A549 (cell line): ENCODE results near the gene TRPM2. TPM values are rescaled to one million over a fixed set of nuclear protein-coding genes. Genes with fewer than 3 reads are reported as not detected.

ENCODE experiments used
- ATAC-seq, 2 experiments: fragments of 200-7000 bp in 1 of 2; fragments of >200 bp in 1 of 2; cut with Nextera tagmentation in 1 of 2; cut with Tn5 transposase in 1 of 2; 3 replicates each; pipeline versions ENCODE4 v1.8.0 to v1.9.1; 2018 to 2020; ENCODE audit warnings: mild to moderate bottlenecking in 1 of 2, moderate library complexity in 1 of 2
- CTCF ChIA-PET: fragments of 300-600 bp; sonication (Branson Sonifier 250); formaldehyde crosslinking; extraction: SDS; loops from one replicate; lab custom pipeline; 2021; ENCODE audit warnings: antibody characterized with exemption, inconsistent platforms; lab: Yijun Ruan, JAX
- POLR2A ChIA-PET: fragments of 350-600 bp; formaldehyde crosslinking; extraction: SDS; loops from one replicate; lab custom pipeline; 2021; ENCODE audit warnings: antibody characterized with exemption, inconsistent platforms; lab: Yijun Ruan, JAX
- DNase-seq, 2 experiments: peaks; one replicate each; pipeline versions ENCODE4 v3.0.0 to v3.0.0-alpha.2; 2011 to 2016; ENCODE audit warnings: low read depth in 1 of 2, low spot score in 1 of 2
- FAIRE-seq: peaks from 2 replicates; lab custom pipeline; 2011; peaks lifted over from hg19 to GRCh38; lab: Jason Lieb, UNC
- H3K27ac ChIP-seq, 2 experiments: fragments of >200 bp; sonication (Bioruptor Twin); formaldehyde crosslinking; 3 replicates each; pipeline ENCODE4 v1.5.1; 2016 to 2017
- H3K4me1 ChIP-seq: fragments of >200 bp; sonication (Bioruptor Twin); formaldehyde crosslinking; 3 replicates; pipeline ENCODE4 v1.6.1; 2016
- H3K4me2 ChIP-seq: fragments of >200 bp; sonication (Bioruptor Twin); formaldehyde crosslinking; 3 replicates; pipeline ENCODE4 v1.6.1; 2016
- H3K4me3 ChIP-seq: fragments of >200 bp; sonication (Bioruptor Twin); formaldehyde crosslinking; 3 replicates; pipeline ENCODE4 v1.5.1; 2016
- H3K9me3 ChIP-seq: fragments of >200 bp; sonication (Bioruptor Twin); formaldehyde crosslinking; 3 replicates; pipeline ENCODE4 v1.6.1; 2016
- BHLHE40 ChIP-seq: IDR thresholded peaks from 2 replicates; pipeline ENCODE4 v1.6.1; 2012; ENCODE audit warnings: low read depth, low read length, inconsistent platforms
- CBX8 ChIP-seq: fragments of 200-600 bp; sonication (generic); IDR thresholded peaks from 2 replicates; pipeline ENCODE4 v1.6.1; 2016
- CHD2 ChIP-seq: fragments of 150-350 bp; IDR thresholded peaks from 2 replicates; pipeline ENCODE4 v1.6.1; 2014; ENCODE audit warnings: low read length; ENCODE audit not compliant: partially characterized antibody
- CHD4 ChIP-seq: fragments of 200-600 bp; sonication (generic); IDR thresholded peaks from 2 replicates; pipeline ENCODE4 v1.6.1; 2016; ENCODE audit warnings: antibody characterized with exemption, mild to moderate bottlenecking, borderline replicate concordance
- EHF ChIP-seq: fragments of 250-450 bp; sonication (Bioruptor Pico); IDR thresholded peaks from 2 replicates; pipeline ENCODE4 v1.5.0; 2020; ENCODE audit warnings: mild to moderate bottlenecking
- EHMT2 ChIP-seq: fragments of 200-600 bp; sonication (generic); IDR thresholded peaks from 2 replicates; pipeline ENCODE4 v1.6.1; 2016; ENCODE audit warnings: antibody characterized with exemption, low read depth, mild to moderate bottlenecking, moderate library complexity
- EP300 ChIP-seq, 2 experiments: fragments of >200 bp; sonication (Bioruptor Twin); formaldehyde crosslinking; IDR thresholded peaks; 2 replicates in 1 of 2; 3 replicates in 1 of 2; pipeline ENCODE4 v1.6.1; 2016 to 2017
- ESRRA ChIP-seq: fragments of 150-350 bp; IDR thresholded peaks from 2 replicates; pipeline ENCODE4 v1.6.1; 2014; ENCODE audit warnings: mild to moderate bottlenecking, low read length, borderline replicate concordance
- FOSL2 ChIP-seq, 2 experiments: fragments of 450-650 bp in 1 of 2; fragments of >200 bp in 1 of 2; sonication (Bioruptor Twin) in 1 of 2; formaldehyde crosslinking; IDR thresholded peaks; 2 replicates each; pipeline versions ENCODE4 v1.5.0 to v1.6.1; 2016 to 2020; ENCODE audit warnings: mild to moderate bottlenecking in 1 of 2, moderate library complexity in 1 of 2
- HEYL ChIP-seq: fragments of 250-450 bp; sonication (Bioruptor Pico); IDR thresholded peaks from 2 replicates; pipeline ENCODE4 v1.8.0; 2021; ENCODE audit warnings: mild to moderate bottlenecking, moderate library complexity
- HMGXB4 ChIP-seq: fragments of 250-450 bp; sonication (Bioruptor Pico); IDR thresholded peaks from 2 replicates; pipeline ENCODE4 v1.5.0; 2021; ENCODE audit warnings: mild to moderate bottlenecking, moderate library complexity, borderline replicate concordance
- HOXA7 ChIP-seq: fragments of 250-450 bp; sonication (Bioruptor Pico); IDR thresholded peaks from 2 replicates; pipeline ENCODE4 v1.5.0; 2020; ENCODE audit warnings: mild to moderate bottlenecking, moderate library complexity
- JUN ChIP-seq, 2 experiments: fragments of >200 bp; sonication (Bioruptor Twin); formaldehyde crosslinking; IDR thresholded peaks; 2 replicates in 1 of 2; 3 replicates in 1 of 2; pipeline ENCODE4 v1.6.1; 2016 to 2017
- JUNB ChIP-seq: fragments of >200 bp; sonication (Bioruptor Twin); formaldehyde crosslinking; IDR thresholded peaks from 2 replicates; pipeline ENCODE4 v1.6.1; 2016
- KDM1A ChIP-seq: fragments of 200-600 bp; sonication (generic); IDR thresholded peaks from 2 replicates; pipeline ENCODE4 v1.6.1; 2016; ENCODE audit warnings: low read depth, mild to moderate bottlenecking
- MAFK ChIP-seq: fragments of 450-650 bp; IDR thresholded peaks from 2 replicates; pipeline ENCODE4 v1.6.1; 2014; ENCODE audit not compliant: partially characterized antibody
- MAX ChIP-seq: IDR thresholded peaks from 2 replicates; pipeline ENCODE4 v1.6.1; 2012
- MYC ChIP-seq: IDR thresholded peaks from 2 replicates; pipeline ENCODE4 v1.6.1; 2012; ENCODE audit warnings: mild to moderate bottlenecking, inconsistent platforms, low read length, improper control_type of control experiment, borderline replicate concordance
- NPAS2 ChIP-seq: fragments of 250-450 bp; sonication (Bioruptor Pico); IDR thresholded peaks from 2 replicates; pipeline ENCODE4 v1.8.0; 2022; ENCODE audit warnings: mild to moderate bottlenecking, moderate library complexity, borderline replicate concordance
- NR3C1 ChIP-seq: fragments of >200 bp; sonication (Bioruptor Twin); formaldehyde crosslinking; IDR thresholded peaks from 3 replicates; pipeline ENCODE4 v1.6.1; 2017
- RARB ChIP-seq: fragments of 250-450 bp; sonication (Bioruptor Pico); IDR thresholded peaks from 2 replicates; pipeline ENCODE4 v1.8.0; 2021; ENCODE audit warnings: mild to moderate bottlenecking, moderate library complexity
- TP53 ChIP-seq: fragments of 250-450 bp; sonication (Bioruptor Pico); IDR thresholded peaks from 2 replicates; pipeline ENCODE4 v1.5.0; 2021; ENCODE audit warnings: mild to moderate bottlenecking, moderate library complexity
- ZFP36 ChIP-seq: fragments of 450-650 bp; IDR thresholded peaks from 2 replicates; pipeline ENCODE4 v1.6.1; 2014; ENCODE audit warnings: borderline replicate concordance; ENCODE audit not compliant: partially characterized antibody
- ZSCAN20 ChIP-seq: fragments of 250-450 bp; sonication (Bioruptor Pico); IDR thresholded peaks from 2 replicates; pipeline ENCODE4 v1.8.0; 2022; ENCODE audit warnings: mild to moderate bottlenecking, moderate library complexity
- WGBS: methylation state at CpG from one replicate; pipeline ENCODE4 v1.1.6; 2017; ENCODE audit errors: missing lambda C conversion rate; 5-methylcytosine and 5-hydroxymethylcytosine counted together
- polyA plus RNA-seq, 4 experiments: library from polyadenylated mRNA; depleted of rRNA in 3 of 4; stranded (reverse); fragments of >200 nt; fragmentation: RNase III in 1 of 4; extraction: RNeasy Plus Mini Kit Qiagen cat#74134 plus additional on column Dnase treatment in 1 of 4; gene quantifications; 2 replicates in 3 of 4; 3 replicates in 1 of 4; pipeline ENCODE4 v1.2.3, GENCODE V29; 2011 to 2017
- TF ChIP-seq, protein P1 (sequence below): fragments of >200 bp; sonication (Bioruptor Twin); formaldehyde crosslinking; IDR thresholded peaks from 2 replicates; pipeline ENCODE4 v1.6.1; 2016
- TF ChIP-seq, protein P2 (sequence below): fragments of >200 bp; sonication (Bioruptor Twin); formaldehyde crosslinking; IDR thresholded peaks from 3 replicates; pipeline ENCODE4 v1.6.1; 2016
- TF ChIP-seq, protein P3 (sequence below): fragments of 250-450 bp; sonication (Bioruptor Pico); IDR thresholded peaks from 2 replicates; pipeline ENCODE4 v1.5.0; 2020; ENCODE audit warnings: low read depth, mild to moderate bottlenecking, moderate library complexity
- TF ChIP-seq, protein P4 (sequence below): fragments of 200-600 bp; sonication (generic); IDR thresholded peaks from 2 replicates; pipeline ENCODE4 v1.6.1; 2016; ENCODE audit warnings: antibody characterized with exemption, mild to moderate bottlenecking, moderate library complexity

The TRPM2 gene
- polyA plus RNA-seq, 2 of the 4 experiments (the other 2 are of a cell fraction), result 3.2 to 5.5 TPM

DNA sequence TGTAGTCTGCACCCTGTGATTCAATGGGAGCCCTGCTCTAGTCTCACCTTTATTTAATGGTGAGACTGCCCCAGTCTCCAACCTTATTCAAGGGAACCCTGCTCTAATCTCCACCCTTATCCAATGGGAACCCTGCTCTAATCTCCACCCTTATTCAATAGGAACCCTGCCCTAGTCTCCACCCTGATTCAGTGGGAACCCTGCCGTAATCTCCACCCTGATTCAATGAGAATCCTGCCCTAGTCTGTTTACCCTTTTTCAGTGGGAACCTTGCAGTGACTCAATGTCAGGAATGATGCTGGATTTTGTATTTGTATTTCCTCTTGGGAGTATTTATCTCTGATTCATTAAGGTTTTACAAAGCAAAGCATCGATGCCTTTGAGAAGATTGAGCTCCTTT lies 39.5 kb downstream of the TRPM2 start:
- no peaks in the 10 kb centered on the region for H3K9me3 ChIP-seq
- peak; percentile 48 to 50; a peak in 4 of 6 replicates for ATAC-seq
- TF ChIP-seq NPAS2, result no peak
- TF ChIP-seq, all 56 proteins: peak for 0
- peak in 1 of 2 experiments; percentile 39 for DNase-seq
- no peak overlapping the region for H3K27ac ChIP-seq
- ChIA-PET CTCF (interaction anchor here (1.3 kb wide), 1 partner anchor 15 kb away, joined by 4 read pairs; no protein-coding TSS in a partner anchor), POLR2A (no interaction called here)
- H3K4me1 ChIP-seq, result no peaks in the 10 kb centered on the region
- no peak for FAIRE-seq
- WGBS, result 10% methylated on average over 2 of the region's 2 CpGs
- no peak overlapping the region for H3K4me3 ChIP-seq
- no peak overlapping the region for H3K4me2 ChIP-seq

DNA sequence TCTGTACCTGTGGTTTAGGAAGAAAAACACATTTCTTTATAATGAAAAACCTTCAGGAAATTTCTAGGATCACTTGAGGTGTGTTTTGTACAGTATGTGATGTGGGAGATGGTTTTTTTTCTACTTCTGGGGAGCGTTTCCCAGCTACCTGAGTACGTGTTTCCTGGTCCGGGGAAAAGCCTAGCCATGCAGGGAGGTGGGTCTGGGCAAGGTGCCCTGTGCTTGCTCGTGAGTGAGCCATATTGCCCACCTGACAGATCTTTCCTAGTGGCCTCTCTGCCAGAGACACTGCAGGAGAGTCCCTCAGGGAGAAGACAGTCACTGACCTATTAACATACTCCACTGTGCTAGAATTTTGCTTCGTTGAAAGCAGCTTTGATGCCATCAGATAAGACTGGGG lies 41.3 kb downstream of the TRPM2 start:
- ChIA-PET CTCF (interaction anchor here (1.0 kb wide), 1 partner anchor 85 kb away, joined by 3 read pairs; no protein-coding TSS in a partner anchor), POLR2A (no interaction called here)
- no peaks in the 10 kb centered on the region for H3K9me3 ChIP-seq
- ATAC-seq (no peak), DNase-seq (no peak), FAIRE-seq (no peak)
- no peak overlapping the region for H3K4me2 ChIP-seq
- no peak for TF ChIP-seq HMGXB4
- TF ChIP-seq KDM1A, result no peak
- TF ChIP-seq JUNB, result no peak
- no peak for TF ChIP-seq MAX
- no peak for TF ChIP-seq ZSCAN20 (CRISPR knock-in tag)
- TF ChIP-seq HEYL (CRISPR knock-in tag), result no peak
- TF ChIP-seq NR3C1, result no peak
- TF ChIP-seq, protein P1, sequence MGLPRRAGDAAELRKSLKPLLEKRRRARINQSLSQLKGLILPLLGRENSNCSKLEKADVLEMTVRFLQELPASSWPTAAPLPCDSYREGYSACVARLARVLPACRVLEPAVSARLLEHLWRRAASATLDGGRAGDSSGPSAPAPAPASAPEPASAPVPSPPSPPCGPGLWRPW, result no peak
- no peak for TF ChIP-seq RARB
- no peak for TF ChIP-seq EP300 (IDR thresholded peaks at IDR 0.05)
- TF ChIP-seq BHLHE40, result no peak
- no peak for TF ChIP-seq FOSL2 (IDR thresholded peaks at IDR 0.05)
- no peak for TF ChIP-seq FOSL2 (CRISPR knock-in tag; IDR thresholded peaks at IDR 0.05)
- TF ChIP-seq CHD4, result no peak
- 40% methylated on average over 5 of the region's 5 CpGs for WGBS
- no peaks in the 10 kb centered on the region for H3K4me1 ChIP-seq
- H3K27ac ChIP-seq, result no peak overlapping the region
- no peak overlapping the region for H3K4me3 ChIP-seq

DNA sequence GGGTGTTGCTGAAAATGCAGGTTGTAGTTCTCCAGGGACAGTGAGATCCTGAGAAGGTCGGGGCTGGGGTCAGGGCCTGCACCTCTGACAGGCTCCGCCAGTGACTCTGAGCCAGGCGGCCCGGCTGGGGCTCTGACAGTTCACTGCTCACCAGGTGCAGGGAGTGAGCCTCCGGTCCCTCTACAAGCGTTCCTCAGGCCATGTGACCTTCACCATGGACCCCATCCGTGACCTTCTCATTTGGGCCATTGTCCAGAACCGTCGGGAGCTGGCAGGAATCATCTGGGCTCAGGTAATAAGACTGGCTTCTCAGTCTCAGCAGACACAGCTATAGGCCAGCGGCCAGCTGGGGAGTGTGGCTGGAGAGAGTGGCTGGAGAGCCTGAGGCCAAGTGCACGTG lies 41.8 kb downstream of the TRPM2 start:
- ChIA-PET CTCF (no interaction called here), POLR2A (no interaction called here)
- DNase-seq (no peak), FAIRE-seq (no peak), ATAC-seq (no peak)
- no peaks in the 10 kb centered on the region for H3K9me3 ChIP-seq
- H3K4me2 ChIP-seq, result no peak overlapping the region
- no peak overlapping the region for H3K27ac ChIP-seq
- WGBS, result 50% methylated on average over 1 of the region's 11 CpGs
- H3K4me3 ChIP-seq, result no peak overlapping the region
- H3K4me1 ChIP-seq, result no peaks in the 10 kb centered on the region
- TF ChIP-seq JUNB, result no peak
- no peak for TF ChIP-seq TP53 (CRISPR knock-in tag)
- TF ChIP-seq MAFK, result no peak
- TF ChIP-seq, protein P2, sequence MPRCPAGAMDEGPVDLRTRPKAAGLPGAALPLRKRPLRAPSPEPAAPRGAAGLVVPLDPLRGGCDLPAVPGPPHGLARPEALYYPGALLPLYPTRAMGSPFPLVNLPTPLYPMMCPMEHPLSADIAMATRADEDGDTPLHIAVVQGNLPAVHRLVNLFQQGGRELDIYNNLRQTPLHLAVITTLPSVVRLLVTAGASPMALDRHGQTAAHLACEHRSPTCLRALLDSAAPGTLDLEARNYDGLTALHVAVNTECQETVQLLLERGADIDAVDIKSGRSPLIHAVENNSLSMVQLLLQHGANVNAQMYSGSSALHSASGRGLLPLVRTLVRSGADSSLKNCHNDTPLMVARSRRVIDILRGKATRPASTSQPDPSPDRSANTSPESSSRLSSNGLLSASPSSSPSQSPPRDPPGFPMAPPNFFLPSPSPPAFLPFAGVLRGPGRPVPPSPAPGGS, result no peak
- no peak for TF ChIP-seq EHMT2
- TF ChIP-seq, protein P3, sequence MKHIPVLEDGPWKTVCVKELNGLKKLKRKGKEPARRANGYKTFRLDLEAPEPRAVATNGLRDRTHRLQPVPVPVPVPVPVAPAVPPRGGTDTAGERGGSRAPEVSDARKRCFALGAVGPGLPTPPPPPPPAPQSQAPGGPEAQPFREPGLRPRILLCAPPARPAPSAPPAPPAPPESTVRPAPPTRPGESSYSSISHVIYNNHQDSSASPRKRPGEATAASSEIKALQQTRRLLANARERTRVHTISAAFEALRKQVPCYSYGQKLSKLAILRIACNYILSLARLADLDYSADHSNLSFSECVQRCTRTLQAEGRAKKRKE (CRISPR knock-in tag), result no peak
- TF ChIP-seq EHF (CRISPR knock-in tag), result no peak
- no peak for TF ChIP-seq FOSL2 (IDR thresholded peaks at IDR 0.05)
- no peak for TF ChIP-seq FOSL2 (CRISPR knock-in tag; IDR thresholded peaks at IDR 0.05)
- no peak for TF ChIP-seq HOXA7 (CRISPR knock-in tag)
- no peak for TF ChIP-seq CHD2
- no peak for TF ChIP-seq MYC
- no peak for TF ChIP-seq ZFP36
- TF ChIP-seq ESRRA, result no peak
- no peak for TF ChIP-seq JUN (IDR thresholded peaks at IDR 0.05)
- no peak for TF ChIP-seq CBX8
- TF ChIP-seq, protein P4, sequence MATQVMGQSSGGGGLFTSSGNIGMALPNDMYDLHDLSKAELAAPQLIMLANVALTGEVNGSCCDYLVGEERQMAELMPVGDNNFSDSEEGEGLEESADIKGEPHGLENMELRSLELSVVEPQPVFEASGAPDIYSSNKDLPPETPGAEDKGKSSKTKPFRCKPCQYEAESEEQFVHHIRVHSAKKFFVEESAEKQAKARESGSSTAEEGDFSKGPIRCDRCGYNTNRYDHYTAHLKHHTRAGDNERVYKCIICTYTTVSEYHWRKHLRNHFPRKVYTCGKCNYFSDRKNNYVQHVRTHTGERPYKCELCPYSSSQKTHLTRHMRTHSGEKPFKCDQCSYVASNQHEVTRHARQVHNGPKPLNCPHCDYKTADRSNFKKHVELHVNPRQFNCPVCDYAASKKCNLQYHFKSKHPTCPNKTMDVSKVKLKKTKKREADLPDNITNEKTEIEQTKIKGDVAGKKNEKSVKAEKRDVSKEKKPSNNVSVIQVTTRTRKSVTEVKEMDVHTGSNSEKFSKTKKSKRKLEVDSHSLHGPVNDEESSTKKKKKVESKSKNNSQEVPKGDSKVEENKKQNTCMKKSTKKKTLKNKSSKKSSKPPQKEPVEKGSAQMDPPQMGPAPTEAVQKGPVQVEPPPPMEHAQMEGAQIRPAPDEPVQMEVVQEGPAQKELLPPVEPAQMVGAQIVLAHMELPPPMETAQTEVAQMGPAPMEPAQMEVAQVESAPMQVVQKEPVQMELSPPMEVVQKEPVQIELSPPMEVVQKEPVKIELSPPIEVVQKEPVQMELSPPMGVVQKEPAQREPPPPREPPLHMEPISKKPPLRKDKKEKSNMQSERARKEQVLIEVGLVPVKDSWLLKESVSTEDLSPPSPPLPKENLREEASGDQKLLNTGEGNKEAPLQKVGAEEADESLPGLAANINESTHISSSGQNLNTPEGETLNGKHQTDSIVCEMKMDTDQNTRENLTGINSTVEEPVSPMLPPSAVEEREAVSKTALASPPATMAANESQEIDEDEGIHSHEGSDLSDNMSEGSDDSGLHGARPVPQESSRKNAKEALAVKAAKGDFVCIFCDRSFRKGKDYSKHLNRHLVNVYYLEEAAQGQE, result no peak
- no peak for TF ChIP-seq RARB
- no peak for TF ChIP-seq KDM1A
- TF ChIP-seq CHD4, result no peak
